Stimulated activated naive B cell treated with anti-CD40 and anti-IgM and Interleukin-4, amounts not matched to agents 10 μg/mL and 1 μg/mL and 100 μg/mL, for 72 hours (primary cell): ENCODE results near the gene ZNF638.

Experiments
- ATAC-seq, 2 donors: fragments of 150-1000 bp; cut with Tn5 transposase; replicated peaks; 2 replicates each; pipeline ENCODE4 v1.10.0; 2021; ENCODE audit warnings: moderate library complexity in 1 of 2
- DNase-seq: peaks from one replicate; pipeline ENCODE4 v3.0.0; 2021
- H3K27ac Mint-ChIP-seq: one replicate; pipeline ENCODE4 v1.8.0; 2022; ENCODE audit warnings: mild to moderate bottlenecking, mixed read lengths
- H3K27me3 Mint-ChIP-seq, 2 donors: one replicate each; pipeline ENCODE4 v1.8.0; 2022; ENCODE audit warnings: mixed read lengths in 2 of 2
- H3K36me3 Mint-ChIP-seq, 2 donors: one replicate each; pipeline ENCODE4 v1.8.0; 2022; ENCODE audit warnings: mixed read lengths in 2 of 2, mild to moderate bottlenecking in 1 of 2
- H3K4me1 Mint-ChIP-seq, 2 donors: one replicate each; pipeline ENCODE4 v1.8.0; 2022; ENCODE audit warnings: mixed read lengths in 2 of 2, mild to moderate bottlenecking in 1 of 2
- H3K4me3 Mint-ChIP-seq, 2 donors: one replicate each; pipeline ENCODE4 v1.8.0; 2022; ENCODE audit warnings: mild to moderate bottlenecking in 2 of 2, mixed read lengths in 2 of 2, moderate library complexity in 1 of 2
- H3K9me3 Mint-ChIP-seq, 2 donors: one replicate each; pipeline ENCODE4 v1.8.0; 2022; ENCODE audit warnings: mixed read lengths in 2 of 2, mild to moderate bottlenecking in 1 of 2

The ZNF638 gene, protein sequence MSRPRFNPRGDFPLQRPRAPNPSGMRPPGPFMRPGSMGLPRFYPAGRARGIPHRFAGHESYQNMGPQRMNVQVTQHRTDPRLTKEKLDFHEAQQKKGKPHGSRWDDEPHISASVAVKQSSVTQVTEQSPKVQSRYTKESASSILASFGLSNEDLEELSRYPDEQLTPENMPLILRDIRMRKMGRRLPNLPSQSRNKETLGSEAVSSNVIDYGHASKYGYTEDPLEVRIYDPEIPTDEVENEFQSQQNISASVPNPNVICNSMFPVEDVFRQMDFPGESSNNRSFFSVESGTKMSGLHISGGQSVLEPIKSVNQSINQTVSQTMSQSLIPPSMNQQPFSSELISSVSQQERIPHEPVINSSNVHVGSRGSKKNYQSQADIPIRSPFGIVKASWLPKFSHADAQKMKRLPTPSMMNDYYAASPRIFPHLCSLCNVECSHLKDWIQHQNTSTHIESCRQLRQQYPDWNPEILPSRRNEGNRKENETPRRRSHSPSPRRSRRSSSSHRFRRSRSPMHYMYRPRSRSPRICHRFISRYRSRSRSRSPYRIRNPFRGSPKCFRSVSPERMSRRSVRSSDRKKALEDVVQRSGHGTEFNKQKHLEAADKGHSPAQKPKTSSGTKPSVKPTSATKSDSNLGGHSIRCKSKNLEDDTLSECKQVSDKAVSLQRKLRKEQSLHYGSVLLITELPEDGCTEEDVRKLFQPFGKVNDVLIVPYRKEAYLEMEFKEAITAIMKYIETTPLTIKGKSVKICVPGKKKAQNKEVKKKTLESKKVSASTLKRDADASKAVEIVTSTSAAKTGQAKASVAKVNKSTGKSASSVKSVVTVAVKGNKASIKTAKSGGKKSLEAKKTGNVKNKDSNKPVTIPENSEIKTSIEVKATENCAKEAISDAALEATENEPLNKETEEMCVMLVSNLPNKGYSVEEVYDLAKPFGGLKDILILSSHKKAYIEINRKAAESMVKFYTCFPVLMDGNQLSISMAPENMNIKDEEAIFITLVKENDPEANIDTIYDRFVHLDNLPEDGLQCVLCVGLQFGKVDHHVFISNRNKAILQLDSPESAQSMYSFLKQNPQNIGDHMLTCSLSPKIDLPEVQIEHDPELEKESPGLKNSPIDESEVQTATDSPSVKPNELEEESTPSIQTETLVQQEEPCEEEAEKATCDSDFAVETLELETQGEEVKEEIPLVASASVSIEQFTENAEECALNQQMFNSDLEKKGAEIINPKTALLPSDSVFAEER (N-terminal part only)

DNA sequence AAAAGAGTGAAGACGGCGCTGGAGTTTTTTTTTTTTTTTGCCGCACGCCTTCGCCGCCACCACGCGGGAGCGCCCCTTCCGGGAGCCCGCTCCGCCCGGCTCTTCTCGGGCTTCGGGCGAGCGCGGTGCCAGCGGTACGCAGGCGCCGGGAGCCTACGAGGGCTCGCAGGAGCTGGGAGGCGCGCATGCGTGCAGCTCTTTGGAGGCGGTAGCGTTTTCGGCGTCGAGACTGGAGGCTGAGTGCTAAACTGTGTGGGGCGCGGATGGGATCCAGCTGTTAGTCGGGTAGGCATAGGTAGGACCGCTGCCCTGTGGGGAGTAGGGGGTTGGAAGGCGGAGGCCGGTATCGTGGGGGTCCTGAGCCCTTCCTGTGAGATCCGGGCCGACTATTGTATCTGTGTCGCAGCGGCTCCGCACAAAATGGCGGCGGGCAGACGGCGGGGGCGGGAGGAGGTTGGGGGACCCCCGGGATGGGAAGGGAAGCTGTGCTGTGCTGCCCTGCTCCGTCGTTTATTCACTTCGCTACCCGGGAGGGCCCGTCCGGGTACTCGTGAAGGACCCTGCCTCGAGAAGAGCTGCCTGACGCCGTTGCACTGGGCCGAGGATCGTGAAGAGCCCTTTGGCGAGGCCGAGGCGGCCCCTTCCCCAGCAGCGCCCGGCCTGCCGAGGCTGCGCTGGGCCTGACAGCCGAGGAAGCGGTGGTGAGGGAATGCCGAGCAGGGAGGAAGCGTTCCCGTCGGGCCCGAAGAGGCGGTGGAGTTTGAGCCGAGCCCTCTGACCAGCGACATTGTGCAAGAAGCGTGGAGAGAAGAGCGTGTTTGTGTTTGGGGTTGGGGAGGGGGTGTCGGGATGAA is at the start of gene ZNF638:
Gene ZNF638, plus strand, starts transcription at position 202 of the 854 bp plus-strand sequence. CDS start 17,173 bp downstream, outside the sequence.
- H3K4me3 Mint-ChIP-seq, result peak within 1 kb of the TSS; percentile 89 to 100
- DNase-seq (peak; percentile 87), ATAC-seq (peak; percentile 98 to 99)
- no peaks in the 10 kb centered on the region for H3K9me3 Mint-ChIP-seq
- peaks cover 12 to 20% of the 10 kb centered on the region in 2 donors for H3K4me1 Mint-ChIP-seq
- H3K36me3 Mint-ChIP-seq, result peaks cover 8 to 16% of the 10 kb centered on the region in 2 donors
- H3K27ac Mint-ChIP-seq, result peak within 1 kb of the TSS; percentile 99
- no peaks in the 10 kb centered on the region for H3K27me3 Mint-ChIP-seq

DNA sequence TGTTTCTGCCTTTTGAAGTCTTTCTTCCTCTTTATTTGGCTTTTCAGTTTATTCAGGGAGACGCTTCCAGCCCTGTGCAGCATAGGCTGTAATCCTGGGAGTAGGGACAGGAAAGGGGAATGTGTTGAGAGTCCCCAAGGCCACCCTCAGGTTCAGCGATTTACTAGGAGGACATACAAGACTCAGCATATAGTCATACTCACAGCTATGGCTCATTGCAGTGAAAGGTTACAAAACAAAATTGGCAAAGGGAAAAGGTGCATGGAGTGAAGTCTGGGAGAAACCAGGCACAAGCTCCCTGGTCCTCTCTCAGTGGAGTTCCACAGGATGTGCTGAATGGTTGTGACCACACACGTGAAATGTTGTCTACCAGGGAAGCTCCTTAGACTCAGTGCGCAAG is 49.6 kb upstream of the ZNF638 start:
- Mint-ChIP-seq H3K9me3 (no peaks in the 10 kb centered on the region), H3K4me1 (peaks cover 5 to 15% of the 10 kb centered on the region in 2 donors), H3K27ac (no peak overlapping the region), H3K36me3 (no peaks in the 10 kb centered on the region), H3K4me3 (no peak overlapping the region), H3K27me3 (peaks cover 20 to 32% of the 10 kb centered on the region in 2 donors)
- DNase-seq (no peak), ATAC-seq (no peak)

DNA sequence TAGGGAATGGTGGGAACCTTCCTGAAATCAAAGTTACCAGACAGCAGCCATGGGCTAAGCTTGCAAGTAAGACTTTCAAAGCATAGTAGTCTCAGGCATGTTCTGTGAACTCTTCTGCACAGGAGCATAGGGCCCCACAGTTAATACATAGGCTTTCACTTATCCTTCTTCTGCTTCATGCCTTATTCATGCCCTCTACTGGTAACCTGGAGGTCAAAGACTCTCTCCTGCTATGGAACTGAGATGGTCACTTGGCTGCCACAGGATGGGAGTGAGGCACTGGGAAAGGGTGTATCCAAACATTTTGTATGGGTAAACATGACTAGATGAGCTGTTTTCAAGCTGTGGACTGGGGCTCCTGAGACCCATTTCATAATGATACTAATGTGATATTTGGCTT is 49.1 kb upstream of the ZNF638 start:
- Mint-ChIP-seq H3K4me3 (no peak overlapping the region), H3K4me1 (peaks cover 4 to 11% of the 10 kb centered on the region in 2 donors), H3K36me3 (no peaks in the 10 kb centered on the region), H3K27me3 (peaks cover 19 to 30% of the 10 kb centered on the region in 2 donors), H3K9me3 (no peaks in the 10 kb centered on the region), H3K27ac (no peak overlapping the region)
- DNase-seq, result no peak
- peak in 1 of 2 donors; percentile 29 for ATAC-seq

DNA sequence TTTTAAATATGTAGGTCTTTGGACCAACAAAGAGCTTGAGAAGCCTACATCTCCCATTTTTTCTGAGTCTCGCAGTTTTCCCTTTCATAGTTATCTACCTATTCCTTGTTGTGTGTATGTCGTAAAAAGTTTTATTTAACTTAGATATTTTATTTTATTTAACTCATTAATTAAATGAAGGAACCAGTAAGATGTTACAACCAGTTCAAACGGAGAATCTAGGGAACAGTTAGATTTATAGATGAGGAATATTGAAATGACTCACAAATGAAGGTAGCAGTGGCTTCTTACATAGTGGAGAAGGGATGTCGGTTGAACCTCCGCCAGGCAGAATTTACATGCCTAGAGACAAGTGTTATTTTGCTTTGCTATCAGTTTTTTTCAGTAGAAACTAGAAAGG is 48.5 kb upstream of the ZNF638 start:
- Mint-ChIP-seq H3K36me3 (no peaks in the 10 kb centered on the region), H3K27ac (no peak overlapping the region), H3K27me3 (peaks cover 14 to 23% of the 10 kb centered on the region in 2 donors), H3K9me3 (no peaks in the 10 kb centered on the region), H3K4me1 (peaks cover 0 to 5% of the 10 kb centered on the region in 2 donors), H3K4me3 (no peak overlapping the region)
- ATAC-seq (no peak), DNase-seq (no peak)

DNA sequence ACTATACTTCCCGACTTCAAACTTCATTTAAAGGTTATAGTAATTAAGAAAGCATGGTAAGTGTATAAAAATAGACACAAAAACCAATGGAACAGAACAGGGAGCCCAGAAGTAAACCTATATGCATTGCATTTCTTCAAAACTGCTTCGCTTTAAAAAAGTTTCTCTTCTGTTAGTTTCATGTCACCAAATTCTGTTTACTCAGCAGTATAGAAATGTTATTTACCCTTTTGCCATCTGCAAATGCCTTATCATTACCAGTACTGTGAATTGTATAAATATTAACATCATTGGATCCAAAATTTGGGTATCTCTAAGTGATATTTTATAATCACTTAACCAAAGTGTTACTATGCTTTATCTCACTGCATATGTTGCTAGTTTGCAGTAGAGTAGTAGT is 45.9 kb upstream of the ZNF638 start:
- H3K27me3 Mint-ChIP-seq, result peaks cover 3 to 13% of the 10 kb centered on the region in 2 donors
- ATAC-seq (no peak), DNase-seq (no peak)
- no peaks in the 10 kb centered on the region for H3K36me3 Mint-ChIP-seq
- H3K4me1 Mint-ChIP-seq, result no peaks in the 10 kb centered on the region
- no peaks in the 10 kb centered on the region for H3K9me3 Mint-ChIP-seq
- no peak overlapping the region for H3K4me3 Mint-ChIP-seq
- no peak overlapping the region for H3K27ac Mint-ChIP-seq

DNA sequence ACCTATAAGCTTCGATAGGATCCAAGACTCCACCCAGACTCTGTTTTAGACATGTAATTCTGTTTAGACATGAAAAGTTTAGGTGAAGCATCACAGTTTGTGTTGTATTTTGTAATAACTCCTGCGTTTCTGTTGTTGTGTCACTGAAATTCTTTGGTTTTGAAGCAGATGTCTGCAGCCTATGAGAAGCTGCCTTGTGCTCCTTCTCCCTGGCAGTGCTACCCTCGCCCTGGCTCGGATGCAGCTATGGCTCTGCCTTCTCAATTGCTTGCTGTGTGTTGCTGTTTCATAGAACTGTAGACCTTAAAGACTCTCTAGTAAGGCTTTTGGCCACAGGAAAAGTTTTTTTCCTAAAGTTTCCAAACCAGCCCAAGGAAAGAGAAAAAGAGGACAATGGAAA is 40.2 kb upstream of the ZNF638 start:
- H3K4me3 Mint-ChIP-seq, result no peak overlapping the region
- H3K27me3 Mint-ChIP-seq, result no peaks in the 10 kb centered on the region
- H3K9me3 Mint-ChIP-seq, result no peaks in the 10 kb centered on the region
- no peak for ATAC-seq
- no peak for DNase-seq
- no peak overlapping the region for H3K27ac Mint-ChIP-seq
- no peaks in the 10 kb centered on the region for H3K4me1 Mint-ChIP-seq
- H3K36me3 Mint-ChIP-seq, result no peaks in the 10 kb centered on the region

DNA sequence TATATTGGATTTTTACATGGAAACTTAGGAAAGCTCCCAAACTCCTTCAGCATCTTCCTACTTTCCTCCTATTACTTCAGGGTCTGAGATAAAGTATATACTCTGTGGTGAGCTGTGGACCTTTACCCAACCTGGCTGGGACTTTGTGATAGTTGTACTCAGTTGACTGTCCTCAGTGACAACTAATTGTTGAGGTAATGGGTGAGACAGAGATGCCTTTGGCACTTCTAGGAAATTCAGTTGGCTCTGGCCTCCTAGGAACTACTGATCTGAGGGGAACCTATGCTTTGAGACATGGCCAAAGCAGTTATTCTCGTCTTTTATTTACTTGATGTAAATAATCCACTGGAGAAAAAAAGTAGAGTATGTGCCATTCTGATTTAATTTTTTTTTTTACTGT is 39.4 kb upstream of the ZNF638 start:
- no peaks in the 10 kb centered on the region for H3K36me3 Mint-ChIP-seq
- no peak overlapping the region for H3K27ac Mint-ChIP-seq
- H3K27me3 Mint-ChIP-seq, result no peaks in the 10 kb centered on the region
- DNase-seq, result no peak
- ATAC-seq, result no peak
- no peaks in the 10 kb centered on the region for H3K4me1 Mint-ChIP-seq
- H3K4me3 Mint-ChIP-seq, result no peak overlapping the region
- no peaks in the 10 kb centered on the region for H3K9me3 Mint-ChIP-seq

DNA sequence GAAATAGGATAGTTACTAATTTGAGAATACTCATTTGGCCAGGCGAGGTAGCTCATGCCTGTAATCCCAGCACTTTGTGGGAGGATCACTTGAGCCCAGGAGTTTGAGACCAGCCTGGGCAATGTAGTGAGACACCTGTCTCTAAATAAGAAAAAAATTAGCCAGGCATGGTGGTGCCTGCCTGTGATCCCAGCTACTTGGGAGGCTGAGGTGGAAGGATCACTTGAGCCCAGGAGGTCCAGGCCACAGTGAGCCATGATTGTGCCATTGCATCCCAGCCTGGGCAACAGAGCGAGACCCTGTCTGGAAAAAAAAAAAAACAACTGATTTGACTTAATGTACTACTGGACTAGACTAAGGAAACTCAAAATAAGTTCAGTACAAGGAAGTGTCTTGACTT is 32.7 kb upstream of the ZNF638 start:
- DNase-seq (no peak), ATAC-seq (no peak)
- Mint-ChIP-seq H3K4me1 (no peaks in the 10 kb centered on the region), H3K27me3 (no peaks in the 10 kb centered on the region), H3K9me3 (no peaks in the 10 kb centered on the region), H3K36me3 (no peaks in the 10 kb centered on the region), H3K27ac (no peak overlapping the region), H3K4me3 (no peak overlapping the region)

DNA sequence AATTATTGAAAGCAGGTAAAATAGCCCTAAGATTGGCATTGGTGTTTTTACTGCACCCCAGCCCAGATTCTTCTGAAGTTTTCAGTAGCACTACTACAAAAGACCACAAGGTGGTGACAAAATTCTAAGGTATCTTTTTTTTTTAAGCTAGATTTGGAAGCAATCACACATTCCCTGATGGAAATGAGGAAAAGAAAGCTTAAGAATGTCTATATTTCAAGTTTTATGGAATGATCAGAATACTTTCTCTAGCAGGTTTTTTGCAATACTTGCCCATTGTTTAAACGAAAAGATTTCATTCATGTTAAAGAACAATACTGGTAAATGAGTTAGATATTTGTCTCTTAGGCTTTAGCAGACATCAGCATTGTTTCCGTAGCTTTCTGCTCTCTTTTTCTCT is 32.1 kb upstream of the ZNF638 start:
- no peaks in the 10 kb centered on the region for H3K36me3 Mint-ChIP-seq
- H3K9me3 Mint-ChIP-seq, result no peaks in the 10 kb centered on the region
- H3K27me3 Mint-ChIP-seq, result no peaks in the 10 kb centered on the region
- ATAC-seq (no peak), DNase-seq (no peak)
- no peak overlapping the region for H3K4me3 Mint-ChIP-seq
- no peaks in the 10 kb centered on the region for H3K4me1 Mint-ChIP-seq
- no peak overlapping the region for H3K27ac Mint-ChIP-seq

DNA sequence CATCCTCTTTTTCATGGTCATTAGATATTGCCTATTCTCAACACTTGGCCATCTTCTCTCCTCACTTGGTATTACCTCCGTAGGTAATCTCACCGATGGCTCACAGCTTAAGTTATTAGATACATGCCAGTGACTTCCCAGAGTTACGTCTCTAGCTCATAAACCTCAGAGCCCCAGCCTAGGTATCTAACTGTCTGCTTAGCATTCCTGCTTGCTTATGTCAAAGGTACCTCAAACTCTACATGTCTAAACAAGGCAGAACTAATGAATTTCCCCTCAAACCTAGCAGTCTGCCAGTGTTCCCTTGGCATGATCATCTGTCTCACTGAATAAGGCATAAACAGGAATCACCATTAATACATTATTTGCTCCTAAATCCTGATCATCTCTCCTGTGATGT is 27.7 kb upstream of the ZNF638 start:
- ATAC-seq, result no peak

DNA sequence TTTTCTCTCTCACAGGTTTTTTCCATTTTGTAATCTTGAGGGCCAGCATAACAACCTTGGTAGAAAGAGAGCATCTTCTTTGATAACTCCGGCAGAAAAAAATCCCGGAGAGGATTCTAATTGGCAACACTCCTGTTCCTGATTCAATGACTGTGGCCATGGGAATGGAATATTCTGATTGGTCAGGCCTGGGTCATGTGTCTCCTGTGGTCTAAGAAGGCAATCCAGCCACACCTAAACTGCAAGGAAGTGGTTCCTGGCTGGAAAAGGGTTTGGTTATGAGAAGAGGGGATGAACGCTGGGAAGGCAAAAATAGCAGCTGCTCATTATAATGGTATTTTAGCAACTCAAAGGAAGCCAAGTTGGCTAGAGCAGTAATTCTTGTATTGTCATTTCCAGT is 24.8 kb upstream of the ZNF638 start:
- H3K4me3 Mint-ChIP-seq, result no peak overlapping the region
- H3K4me1 Mint-ChIP-seq, result no peaks in the 10 kb centered on the region
- ATAC-seq, result no peak
- H3K27ac Mint-ChIP-seq, result no peak overlapping the region
- H3K27me3 Mint-ChIP-seq, result no peaks in the 10 kb centered on the region
- H3K36me3 Mint-ChIP-seq, result no peaks in the 10 kb centered on the region
- no peaks in the 10 kb centered on the region for H3K9me3 Mint-ChIP-seq
- no peak for DNase-seq

More for the DNA sequence above, 27.7 kb upstream of the ZNF638 start:
- no peaks in the 10 kb centered on the region for H3K27me3 Mint-ChIP-seq
- no peak overlapping the region for H3K27ac Mint-ChIP-seq
- H3K36me3 Mint-ChIP-seq, result no peaks in the 10 kb centered on the region
- no peaks in the 10 kb centered on the region for H3K4me1 Mint-ChIP-seq
- DNase-seq, result no peak
- H3K4me3 Mint-ChIP-seq, result no peak overlapping the region
- no peaks in the 10 kb centered on the region for H3K9me3 Mint-ChIP-seq

DNA sequence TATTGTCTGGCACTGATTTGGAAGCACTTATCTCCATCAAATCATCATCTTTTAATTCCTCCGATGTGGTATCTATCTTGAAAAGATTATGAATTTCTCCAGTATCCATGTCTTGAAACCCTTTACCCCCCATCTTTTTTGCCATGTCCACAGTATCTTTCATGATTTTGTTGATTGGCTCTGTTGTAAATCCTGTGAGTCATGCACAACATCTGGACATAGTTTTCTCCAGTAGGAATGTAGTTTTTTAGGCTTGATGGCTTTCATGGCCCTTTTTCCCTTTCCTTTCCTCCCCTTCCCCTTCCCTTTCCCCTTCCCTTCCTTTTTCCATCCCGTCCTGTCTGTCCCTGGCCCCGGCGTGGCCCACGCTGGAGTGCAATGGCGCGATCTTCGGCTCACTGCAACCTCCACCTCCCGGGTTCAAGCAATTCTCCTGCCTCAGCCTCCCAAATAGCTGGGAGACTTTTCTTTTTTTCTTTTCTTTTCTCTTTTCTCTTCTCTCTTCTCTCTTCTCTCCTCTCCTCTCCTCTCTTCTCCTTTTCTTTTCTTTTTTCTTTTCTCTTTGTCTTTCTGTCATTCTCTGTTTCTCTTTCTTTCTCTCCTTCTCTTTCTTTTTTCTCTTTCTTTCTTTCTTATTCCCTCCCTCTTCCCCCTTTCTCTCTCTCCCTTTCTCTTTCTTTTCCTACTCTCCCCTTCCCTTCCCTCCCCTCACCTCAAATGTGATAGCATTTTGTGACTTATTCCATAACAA is 18.4 kb upstream of the ZNF638 start:
- Mint-ChIP-seq H3K9me3 (peaks cover 6 to 8% of the 10 kb centered on the region in 2 donors), H3K36me3 (peaks cover 0 to 8% of the 10 kb centered on the region in 2 donors), H3K27me3 (peaks cover 0 to 5% of the 10 kb centered on the region in 2 donors), H3K4me3 (no peak overlapping the region), H3K27ac (no peak overlapping the region), H3K4me1 (no peaks in the 10 kb centered on the region)
- ATAC-seq (no peak), DNase-seq (no peak)

DNA sequence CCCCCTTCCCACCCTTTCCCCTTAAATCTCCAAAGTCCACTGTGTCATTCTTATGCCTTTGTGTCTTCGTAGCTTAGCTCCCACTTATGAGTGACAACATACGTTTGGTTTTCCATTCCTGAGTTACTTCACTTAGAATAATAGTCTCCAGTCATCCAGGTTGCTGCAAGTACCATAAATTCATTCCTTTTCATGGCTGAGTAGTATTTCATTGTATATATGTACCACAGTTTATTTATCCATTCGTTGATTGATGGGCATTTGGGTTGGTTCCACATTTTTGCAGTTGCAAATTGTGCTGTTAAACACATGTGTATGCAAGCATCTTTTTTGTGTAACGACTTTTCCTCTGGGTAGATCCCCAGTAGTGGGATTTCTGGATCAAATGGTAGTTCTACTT is 14.5 kb upstream of the ZNF638 start:
- Mint-ChIP-seq H3K4me3 (no peak overlapping the region), H3K27me3 (peaks cover 0 to 5% of the 10 kb centered on the region in 2 donors)
- ATAC-seq, result no peak

More for the DNA sequence above, 14.5 kb upstream of the ZNF638 start:
- H3K4me1 Mint-ChIP-seq, result no peaks in the 10 kb centered on the region
- peaks cover 8 to 29% of the 10 kb centered on the region in 2 donors for H3K36me3 Mint-ChIP-seq
- H3K27ac Mint-ChIP-seq, result no peak overlapping the region
- no peak for DNase-seq
- H3K9me3 Mint-ChIP-seq, result peaks cover 34% of the 10 kb centered on the region in 2 donors
